Measurements from ENCODE around the gene STIMATE. TPM values are rescaled to one million over a fixed set of nuclear protein-coding genes. Genes with fewer than 3 reads are reported as not detected.

STIMATE gene
- total RNA-seq, 3 donors from 2014 or later (not counting 1 experiment from before 2014, with no cell fraction given): 24.6 to 35.0 (median 33.1) TPM

- TF ChIP-seq CTCF (IDR thresholded peaks at IDR 0.05): no peak
- no peaks in the 10 kb centered on the region for H3K36me3 ChIP-seq (ENCODE audit: control insufficient read depth, insufficient read depth, low read length)
- H3K27ac Mint-ChIP-seq: peak overlapping the region in 1 of 2 donors; percentile 18
- 88% methylated on average over 7 of the region's 7 CpGs for WGBS (ENCODE audit: insufficient coverage)
- no peaks in the 10 kb centered on the region for H3K27me3 Mint-ChIP-seq (ENCODE audit: low read depth in 2 of 2)
- no peak overlapping the region for H3K4me3 ChIP-seq (ENCODE audit: low read length)
- no peaks in the 10 kb centered on the region for H3K9me3 Mint-ChIP-seq
- DNase-seq: no peak
- H3K27me3 ChIP-seq (ENCODE audit: control insufficient read depth, insufficient read depth, low read length): no peaks in the 10 kb centered on the region
- H3K4me1 ChIP-seq (ENCODE audit: control insufficient read depth, insufficient read depth, low read length): peaks cover 15% of the 10 kb centered on the region
- peaks cover 0 to 23% of the 10 kb centered on the region in 2 donors for H3K4me1 Mint-ChIP-seq
- no peak overlapping the region for H3K4me3 Mint-ChIP-seq
- no peaks in the 10 kb centered on the region for H3K36me3 Mint-ChIP-seq
- no peak for ATAC-seq
- H3K27ac ChIP-seq (ENCODE audit: low read length): no peak overlapping the region
- intact Hi-C loops (cut with micrococcal nuclease): no loop called here
- no peaks in the 10 kb centered on the region for H3K9me3 ChIP-seq (ENCODE audit: control insufficient read depth, insufficient read depth, low read length)
Measured at GRCh38 chr3:52811452-52812011, 85.8 kb downstream of the STIMATE start.

GRCh38 chr3:52810923-52811322, 86.4 kb downstream of the STIMATE start:
- no peaks in the 10 kb centered on the region for H3K27me3 Mint-ChIP-seq (ENCODE audit: low read depth in 2 of 2)
- Histone ChIP-seq H3K4me1 (ENCODE audit: control insufficient read depth, insufficient read depth, low read length) (peaks cover 15% of the 10 kb centered on the region), H3K9me3 (ENCODE audit: control insufficient read depth, insufficient read depth, low read length) (no peaks in the 10 kb centered on the region), H3K36me3 (ENCODE audit: control insufficient read depth, insufficient read depth, low read length) (no peaks in the 10 kb centered on the region), H3K27me3 (ENCODE audit: control insufficient read depth, insufficient read depth, low read length) (no peaks in the 10 kb centered on the region), H3K4me3 (ENCODE audit: low read length) (no peak overlapping the region), H3K27ac (ENCODE audit: low read length) (no peak overlapping the region)
- H3K4me3 Mint-ChIP-seq: no peak overlapping the region
- no peak for ATAC-seq
- H3K9me3 Mint-ChIP-seq: no peaks in the 10 kb centered on the region
- intact Hi-C loops (cut with micrococcal nuclease): no loop called here
- TF ChIP-seq CTCF (IDR thresholded peaks at IDR 0.05): no peak
- H3K4me1 Mint-ChIP-seq: peaks cover 0 to 23% of the 10 kb centered on the region in 2 donors
- H3K27ac Mint-ChIP-seq: no peak overlapping the region
- DNase-seq: no peak
- H3K36me3 Mint-ChIP-seq: no peaks in the 10 kb centered on the region
- 89% methylated on average over 11 of the region's 11 CpGs for WGBS (ENCODE audit: insufficient coverage)

- Histone ChIP-seq H3K4me1 (ENCODE audit: control insufficient read depth, insufficient read depth, low read length) (peaks cover 15% of the 10 kb centered on the region), H3K9me3 (ENCODE audit: control insufficient read depth, insufficient read depth, low read length) (no peaks in the 10 kb centered on the region), H3K27me3 (ENCODE audit: control insufficient read depth, insufficient read depth, low read length) (no peaks in the 10 kb centered on the region), H3K4me3 (ENCODE audit: low read length) (no peak overlapping the region), H3K27ac (ENCODE audit: low read length) (no peak overlapping the region), H3K36me3 (ENCODE audit: control insufficient read depth, insufficient read depth, low read length) (no peaks in the 10 kb centered on the region)
- DNase-seq (no peak), ATAC-seq (no peak)
- no peak for TF ChIP-seq CTCF (IDR thresholded peaks at IDR 0.05)
- Mint-ChIP-seq H3K27me3 (ENCODE audit: low read depth in 2 of 2) (no peaks in the 10 kb centered on the region), H3K36me3 (no peaks in the 10 kb centered on the region), H3K27ac (no peak overlapping the region), H3K9me3 (no peaks in the 10 kb centered on the region), H3K4me3 (no peak overlapping the region), H3K4me1 (peaks cover 0 to 23% of the 10 kb centered on the region in 2 donors)
- intact Hi-C loops (cut with micrococcal nuclease): no loop called here
- WGBS (ENCODE audit: insufficient coverage): 45% methylated on average over 6 of the region's 7 CpGs
Measured at GRCh38 chr3:52809662-52810377, 87.5 kb downstream of the STIMATE start.

Data from natural killer cell (primary cell).